ENCODE measurements around the gene COL16A1.

COL16A1 gene

GRCh38 chr1:31748365-31748764 is 44.5 kb upstream of the COL16A1 start:
- no peak overlapping the region for H2AFZ ChIP-seq (ENCODE audit: low read length)
- H3K4me3 ChIP-seq (ENCODE audit: low read length, poor library complexity, severe bottlenecking) = no peak overlapping the region
- H3K9ac ChIP-seq (ENCODE audit: low read depth, low read length, poor library complexity, severe bottlenecking) = no peak overlapping the region
- H3K4me1 ChIP-seq (ENCODE audit: insufficient read depth, low read length, poor library complexity, severe bottlenecking) = peaks cover 31% of the 10 kb centered on the region
- H4K20me1 ChIP-seq (ENCODE audit: insufficient read depth, low read length, poor library complexity, severe bottlenecking) = no peaks in the 10 kb centered on the region
- H3K79me2 ChIP-seq (ENCODE audit: insufficient read depth, low read length) = no peaks in the 10 kb centered on the region
- H3K27me3 ChIP-seq (ENCODE audit: insufficient read depth, low read length, poor library complexity, severe bottlenecking) = no peaks in the 10 kb centered on the region
- no peaks in the 10 kb centered on the region for H3F3A ChIP-seq (ENCODE audit: low read depth)
- no peak for TF ChIP-seq EZH2phosphoT487 (IDR thresholded peaks at IDR 0.05; ENCODE audit: borderline replicate concordance)
- TF ChIP-seq CTCF (conservative IDR thresholded peaks at IDR 0.05; ENCODE audit: low read length) = no peak
- no peaks in the 10 kb centered on the region for H3K36me3 ChIP-seq (ENCODE audit: insufficient read depth, low read length)
- H3K9me2 ChIP-seq (replicated peaks; ENCODE audit: low read depth, low read length) = no peaks in the 10 kb centered on the region
- no peak overlapping the region for H3K4me2 ChIP-seq (ENCODE audit: low read depth, low read length, poor library complexity, severe bottlenecking)
- no peaks in the 10 kb centered on the region for H3K9me3 ChIP-seq (ENCODE audit: insufficient read depth, low read depth, low read length)

GRCh38 chr1:31747304-31747703 is 43.5 kb upstream of the COL16A1 start:
- Histone ChIP-seq H2AFZ (ENCODE audit: low read length) (no peak overlapping the region), H3K4me2 (ENCODE audit: low read depth, low read length, poor library complexity, severe bottlenecking) (no peak overlapping the region), H3K9me2 (replicated peaks; ENCODE audit: low read depth, low read length) (no peaks in the 10 kb centered on the region), H3K27me3 (ENCODE audit: insufficient read depth, low read length, poor library complexity, severe bottlenecking) (no peaks in the 10 kb centered on the region), H3K4me3 (ENCODE audit: low read length, poor library complexity, severe bottlenecking) (no peak overlapping the region), H4K20me1 (ENCODE audit: insufficient read depth, low read length, poor library complexity, severe bottlenecking) (no peaks in the 10 kb centered on the region), H3K4me1 (ENCODE audit: insufficient read depth, low read length, poor library complexity, severe bottlenecking) (peaks cover 21% of the 10 kb centered on the region), H3F3A (ENCODE audit: low read depth) (no peaks in the 10 kb centered on the region), H3K9me3 (ENCODE audit: insufficient read depth, low read depth, low read length) (no peaks in the 10 kb centered on the region), H3K36me3 (ENCODE audit: insufficient read depth, low read length) (no peaks in the 10 kb centered on the region), H3K79me2 (ENCODE audit: insufficient read depth, low read length) (no peaks in the 10 kb centered on the region), H3K9ac (ENCODE audit: low read depth, low read length, poor library complexity, severe bottlenecking) (no peak overlapping the region)
- TF ChIP-seq EZH2phosphoT487 (IDR thresholded peaks at IDR 0.05; ENCODE audit: borderline replicate concordance) = no peak
- no peak for TF ChIP-seq CTCF (conservative IDR thresholded peaks at IDR 0.05; ENCODE audit: low read length)

- H3K79me2 ChIP-seq (ENCODE audit: insufficient read depth, low read length) = no peaks in the 10 kb centered on the region
- H3K4me2 ChIP-seq (ENCODE audit: low read depth, low read length, poor library complexity, severe bottlenecking) = no peak overlapping the region
- H3K27me3 ChIP-seq (ENCODE audit: insufficient read depth, low read length, poor library complexity, severe bottlenecking) = no peaks in the 10 kb centered on the region
- H2AFZ ChIP-seq (ENCODE audit: low read length) = no peak overlapping the region
- no peak overlapping the region for H3K4me3 ChIP-seq (ENCODE audit: low read length, poor library complexity, severe bottlenecking)
- no peaks in the 10 kb centered on the region for H3K36me3 ChIP-seq (ENCODE audit: insufficient read depth, low read length)
- H3K9me3 ChIP-seq (ENCODE audit: insufficient read depth, low read depth, low read length) = no peaks in the 10 kb centered on the region
- H3F3A ChIP-seq (ENCODE audit: low read depth) = no peaks in the 10 kb centered on the region
- H3K4me1 ChIP-seq (ENCODE audit: insufficient read depth, low read length, poor library complexity, severe bottlenecking) = peaks cover 15% of the 10 kb centered on the region
- no peak overlapping the region for H3K9ac ChIP-seq (ENCODE audit: low read depth, low read length, poor library complexity, severe bottlenecking)
- H4K20me1 ChIP-seq (ENCODE audit: insufficient read depth, low read length, poor library complexity, severe bottlenecking) = no peaks in the 10 kb centered on the region
- no peak for TF ChIP-seq CTCF (conservative IDR thresholded peaks at IDR 0.05; ENCODE audit: low read length)
- no peak for TF ChIP-seq EZH2phosphoT487 (IDR thresholded peaks at IDR 0.05; ENCODE audit: borderline replicate concordance)
- no peaks in the 10 kb centered on the region for H3K9me2 ChIP-seq (replicated peaks; ENCODE audit: low read depth, low read length)
Measured at GRCh38 chr1:31746687-31747086, 42.9 kb upstream of the COL16A1 start.

All from Loucy (cell line).